OCI-LY3 (cell line): Measurements from ENCODE around the gene CENPB.

Source experiments
- H2AFZ ChIP-seq: fragments of 200-600, 300-600 bp; shearing (Covaris generic); 2 replicates; pipeline ENCODE4 v1.6.0; 2014; ENCODE audit warnings: antibody characterized with exemption, low read depth, low read length
- H3K27ac ChIP-seq: fragments of 200-600, 300-600 bp; sonication (generic); 2 replicates; pipeline ENCODE4 v1.5.1; 2014; ENCODE audit warnings: mild to moderate bottlenecking, low read length, moderate library complexity, mixed read lengths
- H3K27me3 ChIP-seq: fragments of 200-600, 300-600 bp; sonication (generic); 2 replicates; pipeline ENCODE4 v1.6.1; 2014; ENCODE audit warnings: low read depth, low read length, mixed read lengths
- H3K36me3 ChIP-seq: fragments of 200-600, 300-600 bp; sonication (generic); replicated peaks from 2 replicates; pipeline ENCODE3; 2014; ENCODE audit warnings: low read depth, low read length, mixed read lengths
- H3K4me1 ChIP-seq: fragments of 300-600, 200-600 bp; sonication (generic); 2 replicates; pipeline ENCODE4 v1.6.1; 2014; ENCODE audit warnings: low read length, mixed read lengths
- H3K4me2 ChIP-seq: fragments of 200-600, 300-600 bp; sonication (generic); 2 replicates; pipeline ENCODE4 v1.6.1; 2014; ENCODE audit warnings: low read length, mixed read lengths
- H3K4me3 ChIP-seq: fragments of 300-600, 200-600 bp; sonication (generic); 2 replicates; pipeline ENCODE4 v1.5.1; 2014; ENCODE audit warnings: antibody characterized with exemption, mild to moderate bottlenecking, low read length, moderate library complexity
- H3K79me2 ChIP-seq: fragments of 300-600, 200-600 bp; shearing (Covaris generic); 2 replicates; pipeline ENCODE4 v1.6.1; 2014; ENCODE audit warnings: mild to moderate bottlenecking, low read length, mixed read lengths
- H3K9ac ChIP-seq: fragments of 300-600, 200-600 bp; shearing (Covaris generic); 2 replicates; pipeline ENCODE4 v1.6.0; 2014; ENCODE audit warnings: mild to moderate bottlenecking, low read length, moderate library complexity
- H3K9me3 ChIP-seq: fragments of 200-600, 300-600 bp; shearing (Covaris generic); 2 replicates; pipeline ENCODE4 v1.6.1; 2014; ENCODE audit warnings: low read length, mixed read lengths; ENCODE audit not compliant: insufficient read depth
- H4K20me1 ChIP-seq: fragments of 200-600, 300-600 bp; sonication (generic); 2 replicates; pipeline ENCODE4 v1.6.1; 2016; ENCODE audit warnings: low read length, mixed read lengths; ENCODE audit not compliant: insufficient read depth
- EZH2phosphoT487 ChIP-seq: fragments of 200-600 bp; shearing (Covaris generic); IDR thresholded peaks from 2 replicates; pipeline ENCODE4 v1.6.1; 2018; ENCODE audit warnings: antibody characterized with exemption, mixed run types, low read depth
- TF ChIP-seq, protein P1 (sequence below): fragments of 200-600, 300-600 bp; sonication (generic); IDR thresholded peaks from 2 replicates; pipeline ENCODE4 v1.5.1; 2014; ENCODE audit warnings: antibody characterized with exemption, low read length, low read depth

The CENPB gene

DNA sequence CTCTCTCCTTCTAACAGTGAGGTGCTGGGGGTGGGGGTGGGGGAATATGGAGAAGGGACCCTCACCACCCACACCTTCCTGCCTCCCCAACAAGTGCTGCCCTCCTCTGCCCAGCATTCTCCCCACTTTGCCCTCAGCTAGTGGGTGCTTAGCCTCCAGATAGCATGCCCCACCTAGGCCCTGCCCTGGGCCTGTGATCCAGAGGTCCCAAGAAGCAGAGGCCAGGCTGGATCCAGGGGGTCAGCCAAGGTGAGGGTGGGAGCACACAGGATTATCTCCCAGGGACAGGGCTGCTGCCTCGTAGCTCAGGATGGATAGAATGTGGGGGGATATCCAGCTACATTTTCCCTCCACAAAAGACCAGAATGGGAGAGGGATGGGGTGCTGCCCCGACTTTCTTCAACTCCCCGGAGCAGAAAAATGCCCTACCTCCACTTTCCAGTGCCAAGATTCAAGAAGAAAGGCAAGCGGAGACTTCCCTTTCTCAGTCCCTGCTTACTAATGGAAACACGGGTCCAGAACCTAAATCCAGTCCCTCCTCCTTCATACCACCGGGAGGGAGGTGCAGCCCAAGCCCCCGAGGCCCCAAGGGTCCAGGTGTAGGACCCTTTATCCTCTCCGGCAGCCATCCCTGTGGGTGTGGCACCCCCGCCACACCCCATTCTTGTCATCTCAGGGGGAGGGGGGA is 20.0 kb downstream of the CENPB start:
- H3K9me3 ChIP-seq: no peaks in the 10 kb centered on the region
- peaks cover 22% of the 10 kb centered on the region for H3K4me1 ChIP-seq
- peak overlapping the region; percentile 72 for H3K9ac ChIP-seq
- no peaks in the 10 kb centered on the region for H3K27me3 ChIP-seq
- TF ChIP-seq EZH2phosphoT487: no peak
- TF ChIP-seq, protein P1, sequence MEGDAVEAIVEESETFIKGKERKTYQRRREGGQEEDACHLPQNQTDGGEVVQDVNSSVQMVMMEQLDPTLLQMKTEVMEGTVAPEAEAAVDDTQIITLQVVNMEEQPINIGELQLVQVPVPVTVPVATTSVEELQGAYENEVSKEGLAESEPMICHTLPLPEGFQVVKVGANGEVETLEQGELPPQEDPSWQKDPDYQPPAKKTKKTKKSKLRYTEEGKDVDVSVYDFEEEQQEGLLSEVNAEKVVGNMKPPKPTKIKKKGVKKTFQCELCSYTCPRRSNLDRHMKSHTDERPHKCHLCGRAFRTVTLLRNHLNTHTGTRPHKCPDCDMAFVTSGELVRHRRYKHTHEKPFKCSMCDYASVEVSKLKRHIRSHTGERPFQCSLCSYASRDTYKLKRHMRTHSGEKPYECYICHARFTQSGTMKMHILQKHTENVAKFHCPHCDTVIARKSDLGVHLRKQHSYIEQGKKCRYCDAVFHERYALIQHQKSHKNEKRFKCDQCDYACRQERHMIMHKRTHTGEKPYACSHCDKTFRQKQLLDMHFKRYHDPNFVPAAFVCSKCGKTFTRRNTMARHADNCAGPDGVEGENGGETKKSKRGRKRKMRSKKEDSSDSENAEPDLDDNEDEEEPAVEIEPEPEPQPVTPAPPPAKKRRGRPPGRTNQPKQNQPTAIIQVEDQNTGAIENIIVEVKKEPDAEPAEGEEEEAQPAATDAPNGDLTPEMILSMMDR: no peak
- no peak overlapping the region for H3K27ac ChIP-seq
- H4K20me1 ChIP-seq: peaks cover 3% of the 10 kb centered on the region; the same call in 1 of the 2 replicates
- peak overlapping the region; percentile 77 for H3K4me2 ChIP-seq
- H3K4me3 ChIP-seq: peak overlapping the region; percentile 82
- peaks cover 31% of the 10 kb centered on the region for H3K79me2 ChIP-seq
- peak overlapping the region; percentile 49; the same call in 1 of the 2 replicates for H2AFZ ChIP-seq
- H3K36me3 ChIP-seq: no peaks in the 10 kb centered on the region

DNA sequence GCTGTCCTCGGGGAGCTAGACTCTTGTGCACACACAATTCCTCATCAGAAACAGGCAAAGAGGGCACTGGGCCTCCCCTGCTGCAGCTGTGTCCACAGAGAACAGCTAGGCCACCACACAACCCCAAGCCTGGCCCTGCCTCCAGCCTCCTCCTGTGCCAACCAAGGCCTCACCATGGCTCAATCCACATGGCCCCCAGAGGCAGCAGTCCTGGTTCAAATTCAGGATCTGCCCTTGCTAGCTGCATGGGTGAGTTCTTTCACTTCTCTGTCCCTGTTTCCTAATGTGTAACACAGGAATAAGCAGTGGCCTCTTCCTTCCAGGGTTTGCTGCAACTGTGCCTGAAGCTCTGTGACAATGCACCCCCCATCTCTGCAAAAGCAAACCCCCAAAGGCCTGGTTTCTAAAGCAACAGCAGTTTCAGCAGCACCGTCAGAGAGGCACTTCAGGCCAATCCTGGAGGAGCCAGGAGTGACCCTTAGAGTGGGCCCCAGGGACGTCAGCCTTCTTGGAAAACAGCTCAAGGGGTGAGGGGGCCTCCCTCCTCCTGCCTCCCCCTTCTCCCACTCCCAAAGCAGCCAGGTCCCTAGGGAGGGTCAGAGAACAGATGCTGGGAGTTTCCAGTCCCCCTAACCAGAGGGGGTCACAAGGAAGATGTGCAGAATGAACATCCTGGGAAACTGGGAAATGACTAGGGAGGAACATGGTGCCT is 21.2 kb downstream of the CENPB start:
- no peaks in the 10 kb centered on the region for H3K36me3 ChIP-seq
- no peak overlapping the region for H2AFZ ChIP-seq
- no peak overlapping the region for H3K4me3 ChIP-seq
- H4K20me1 ChIP-seq: peaks cover 3% of the 10 kb centered on the region; the same call in 1 of the 2 replicates
- no peak overlapping the region for H3K9ac ChIP-seq
- H3K79me2 ChIP-seq: peaks cover 31% of the 10 kb centered on the region
- no peak overlapping the region for H3K27ac ChIP-seq
- no peaks in the 10 kb centered on the region for H3K27me3 ChIP-seq
- no peaks in the 10 kb centered on the region for H3K9me3 ChIP-seq
- no peak overlapping the region for H3K4me2 ChIP-seq
- peaks cover 22% of the 10 kb centered on the region for H3K4me1 ChIP-seq
- TF ChIP-seq EZH2phosphoT487: no peak
- TF ChIP-seq, protein P1: no peak

DNA sequence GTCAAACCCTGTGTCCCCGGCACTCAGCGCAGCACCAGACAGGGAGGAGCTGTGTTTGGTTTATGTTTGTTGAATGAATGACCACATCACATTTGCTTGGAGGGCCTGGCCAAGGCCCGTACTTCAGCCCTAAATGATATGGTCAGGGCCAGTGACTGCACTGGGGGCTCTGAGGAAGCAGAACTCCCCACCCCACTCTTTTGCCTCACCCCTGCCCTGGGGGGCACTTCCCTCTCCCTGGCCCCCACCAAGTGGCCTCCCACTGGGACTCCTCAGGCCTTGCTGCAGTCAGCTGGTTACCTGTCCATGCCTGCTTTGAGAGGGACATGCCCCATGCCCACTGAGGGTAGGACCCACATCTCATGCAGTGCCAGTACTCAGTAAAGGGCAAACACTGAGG is 21.9 kb downstream of the CENPB start:
- Histone ChIP-seq H3K4me1 (peaks cover 22% of the 10 kb centered on the region), H3K27me3 (no peaks in the 10 kb centered on the region), H3K4me3 (no peak overlapping the region), H3K9ac (no peak overlapping the region), H4K20me1 (peaks cover 3% of the 10 kb centered on the region; the same call in 1 of the 2 replicates), H2AFZ (no peak overlapping the region), H3K36me3 (no peaks in the 10 kb centered on the region), H3K79me2 (peaks cover 31% of the 10 kb centered on the region), H3K9me3 (no peaks in the 10 kb centered on the region), H3K4me2 (no peak overlapping the region), H3K27ac (no peak overlapping the region)
- TF ChIP-seq EZH2phosphoT487: no peak
- TF ChIP-seq, protein P1: no peak
